Renal cortical epithelial cell (primary cell): ENCODE results near the gene DNAJC18. TPM values are rescaled to one million over a fixed set of nuclear protein-coding genes. Genes with fewer than 3 reads are reported as not detected.
A peak's percentile ranks its signal among the peaks of the same experiment; 100 is the strongest.
"Not testable (repeated sequence)": the region's sequence is repeated elsewhere in the genome, so short reads cannot be mapped to it uniquely, and the experiment has no call there.

ENCODE experiments used
- DNase-seq: peaks from one replicate; pipeline ENCODE4 v3.0.0-alpha.2; 2011; ENCODE audit warnings: low read depth
- total RNA-seq: library from RNA; depleted of rRNA; stranded (reverse); fragments of >200 nt; gene quantifications from 2 replicates; pipeline ENCODE4 v1.2.3, GENCODE V29; 2014

The DNAJC18 gene
- total RNA-seq, 1 donor from 2014 or later: 6.3 TPM

- peak; percentile 53 for DNase-seq
Observed at GRCh38 chr5:139388198-139388821, 51.0 kb downstream of the DNAJC18 start.

GRCh38 chr5:139387611-139388197 lies 51.6 kb downstream of the DNAJC18 start:
- no peak for DNase-seq

- not testable (repeated sequence) for DNase-seq
Observed at GRCh38 chr5:139386956-139387355, 52.4 kb downstream of the DNAJC18 start.

- peak; percentile 72 for DNase-seq
Observed at GRCh38 chr5:139386050-139386438, 53.3 kb downstream of the DNAJC18 start.

- DNase-seq: no peak
Observed at GRCh38 chr5:139385061-139386049, 54.0 kb downstream of the DNAJC18 start.

- no peak for DNase-seq
Observed at GRCh38 chr5:139384591-139385051, 54.7 kb downstream of the DNAJC18 start.

- no peak for DNase-seq
Observed at GRCh38 chr5:139383993-139384590, 55.2 kb downstream of the DNAJC18 start.

GRCh38 chr5:139383275-139383992 lies 55.9 kb downstream of the DNAJC18 start, which contains the start of gene SLC23A1:
Gene SLC23A1, minus strand, starts transcription at chr5:139383297. Its CDS starts 44 bp downstream, at chr5:139383253.
- peak; percentile 84 for DNase-seq

GRCh38 chr5:139382807-139383206 lies 56.5 kb downstream of the DNAJC18 start:
- DNase-seq: no peak

- no peak for DNase-seq
Observed at GRCh38 chr5:139381837-139382761, 57.2 kb downstream of the DNAJC18 start.

- DNase-seq: no peak
Observed at GRCh38 chr5:139379626-139380449, 59.5 kb downstream of the DNAJC18 start.

GRCh38 chr5:139378941-139379361 lies 60.4 kb downstream of the DNAJC18 start:
- DNase-seq: no peak

GRCh38 chr5:139378101-139378825 lies 61.1 kb downstream of the DNAJC18 start:
- DNase-seq: no peak

GRCh38 chr5:139377226-139377625 lies 62.1 kb downstream of the DNAJC18 start:
- no peak for DNase-seq

GRCh38 chr5:139376364-139376763 lies 63.0 kb downstream of the DNAJC18 start:
- DNase-seq: no peak

- no peak for DNase-seq
Observed at GRCh38 chr5:139374909-139375308, 64.4 kb downstream of the DNAJC18 start.

- no peak for DNase-seq
Observed at GRCh38 chr5:139371482-139372435, 67.6 kb downstream of the DNAJC18 start.
